OCI-LY3 (cell line): Measurements from ENCODE around the gene TRPT1.

Experiments used
- H2AFZ ChIP-seq: fragments of 200-600, 300-600 bp; shearing (Covaris generic); 2 replicates; pipeline ENCODE4 v1.6.0; 2014; ENCODE audit warnings: antibody characterized with exemption, low read depth, low read length
- H3K27ac ChIP-seq: fragments of 200-600, 300-600 bp; sonication (generic); 2 replicates; pipeline ENCODE4 v1.5.1; 2014; ENCODE audit warnings: mild to moderate bottlenecking, low read length, moderate library complexity, mixed read lengths
- H3K27me3 ChIP-seq: fragments of 200-600, 300-600 bp; sonication (generic); 2 replicates; pipeline ENCODE4 v1.6.1; 2014; ENCODE audit warnings: low read depth, low read length, mixed read lengths
- H3K36me3 ChIP-seq: fragments of 200-600, 300-600 bp; sonication (generic); replicated peaks from 2 replicates; pipeline ENCODE3; 2014; ENCODE audit warnings: low read depth, low read length, mixed read lengths
- H3K4me1 ChIP-seq: fragments of 300-600, 200-600 bp; sonication (generic); 2 replicates; pipeline ENCODE4 v1.6.1; 2014; ENCODE audit warnings: low read length, mixed read lengths
- H3K4me2 ChIP-seq: fragments of 200-600, 300-600 bp; sonication (generic); 2 replicates; pipeline ENCODE4 v1.6.1; 2014; ENCODE audit warnings: low read length, mixed read lengths
- H3K4me3 ChIP-seq: fragments of 300-600, 200-600 bp; sonication (generic); 2 replicates; pipeline ENCODE4 v1.5.1; 2014; ENCODE audit warnings: antibody characterized with exemption, mild to moderate bottlenecking, low read length, moderate library complexity
- H3K79me2 ChIP-seq: fragments of 300-600, 200-600 bp; shearing (Covaris generic); 2 replicates; pipeline ENCODE4 v1.6.1; 2014; ENCODE audit warnings: mild to moderate bottlenecking, low read length, mixed read lengths
- H3K9ac ChIP-seq: fragments of 300-600, 200-600 bp; shearing (Covaris generic); 2 replicates; pipeline ENCODE4 v1.6.0; 2014; ENCODE audit warnings: mild to moderate bottlenecking, low read length, moderate library complexity
- H3K9me3 ChIP-seq: fragments of 200-600, 300-600 bp; shearing (Covaris generic); 2 replicates; pipeline ENCODE4 v1.6.1; 2014; ENCODE audit warnings: low read length, mixed read lengths; ENCODE audit not compliant: insufficient read depth
- H4K20me1 ChIP-seq: fragments of 200-600, 300-600 bp; sonication (generic); 2 replicates; pipeline ENCODE4 v1.6.1; 2016; ENCODE audit warnings: low read length, mixed read lengths; ENCODE audit not compliant: insufficient read depth
- EZH2phosphoT487 ChIP-seq: fragments of 200-600 bp; shearing (Covaris generic); IDR thresholded peaks from 2 replicates; pipeline ENCODE4 v1.6.1; 2018; ENCODE audit warnings: antibody characterized with exemption, mixed run types, low read depth
- TF ChIP-seq, protein P1 (sequence below): fragments of 200-600, 300-600 bp; sonication (generic); IDR thresholded peaks from 2 replicates; pipeline ENCODE4 v1.5.1; 2014; ENCODE audit warnings: antibody characterized with exemption, low read length, low read depth

The TRPT1 gene

GRCh38 chr11:64218628-64219353, 7.2 kb downstream of the TRPT1 start:
- H2AFZ ChIP-seq: no peak overlapping the region
- no peak overlapping the region for H3K9ac ChIP-seq
- H3K9me3 ChIP-seq: no peaks in the 10 kb centered on the region
- TF ChIP-seq, protein P1, sequence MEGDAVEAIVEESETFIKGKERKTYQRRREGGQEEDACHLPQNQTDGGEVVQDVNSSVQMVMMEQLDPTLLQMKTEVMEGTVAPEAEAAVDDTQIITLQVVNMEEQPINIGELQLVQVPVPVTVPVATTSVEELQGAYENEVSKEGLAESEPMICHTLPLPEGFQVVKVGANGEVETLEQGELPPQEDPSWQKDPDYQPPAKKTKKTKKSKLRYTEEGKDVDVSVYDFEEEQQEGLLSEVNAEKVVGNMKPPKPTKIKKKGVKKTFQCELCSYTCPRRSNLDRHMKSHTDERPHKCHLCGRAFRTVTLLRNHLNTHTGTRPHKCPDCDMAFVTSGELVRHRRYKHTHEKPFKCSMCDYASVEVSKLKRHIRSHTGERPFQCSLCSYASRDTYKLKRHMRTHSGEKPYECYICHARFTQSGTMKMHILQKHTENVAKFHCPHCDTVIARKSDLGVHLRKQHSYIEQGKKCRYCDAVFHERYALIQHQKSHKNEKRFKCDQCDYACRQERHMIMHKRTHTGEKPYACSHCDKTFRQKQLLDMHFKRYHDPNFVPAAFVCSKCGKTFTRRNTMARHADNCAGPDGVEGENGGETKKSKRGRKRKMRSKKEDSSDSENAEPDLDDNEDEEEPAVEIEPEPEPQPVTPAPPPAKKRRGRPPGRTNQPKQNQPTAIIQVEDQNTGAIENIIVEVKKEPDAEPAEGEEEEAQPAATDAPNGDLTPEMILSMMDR: no peak
- TF ChIP-seq EZH2phosphoT487: no peak
- peaks cover 50% of the 10 kb centered on the region for H3K36me3 ChIP-seq
- no peaks in the 10 kb centered on the region for H4K20me1 ChIP-seq
- no peak overlapping the region for H3K4me2 ChIP-seq
- no peaks in the 10 kb centered on the region for H3K27me3 ChIP-seq
- no peaks in the 10 kb centered on the region for H3K79me2 ChIP-seq
- no peak overlapping the region for H3K27ac ChIP-seq
- no peak overlapping the region for H3K4me3 ChIP-seq
- peaks cover 5% of the 10 kb centered on the region; the same call in 1 of the 2 replicates for H3K4me1 ChIP-seq

GRCh38 chr11:64216879-64217278, 9.1 kb downstream of the TRPT1 start:
- Histone ChIP-seq H3K79me2 (no peaks in the 10 kb centered on the region), H3K9ac (no peak overlapping the region), H3K27ac (no peak overlapping the region), H3K9me3 (no peaks in the 10 kb centered on the region), H3K4me1 (peaks cover 5% of the 10 kb centered on the region; the same call in 1 of the 2 replicates), H3K4me2 (no peak overlapping the region), H3K27me3 (no peaks in the 10 kb centered on the region), H3K36me3 (peaks cover 55% of the 10 kb centered on the region), H2AFZ (no peak overlapping the region), H3K4me3 (no peak overlapping the region), H4K20me1 (no peaks in the 10 kb centered on the region)
- no peak for TF ChIP-seq EZH2phosphoT487

DNA sequence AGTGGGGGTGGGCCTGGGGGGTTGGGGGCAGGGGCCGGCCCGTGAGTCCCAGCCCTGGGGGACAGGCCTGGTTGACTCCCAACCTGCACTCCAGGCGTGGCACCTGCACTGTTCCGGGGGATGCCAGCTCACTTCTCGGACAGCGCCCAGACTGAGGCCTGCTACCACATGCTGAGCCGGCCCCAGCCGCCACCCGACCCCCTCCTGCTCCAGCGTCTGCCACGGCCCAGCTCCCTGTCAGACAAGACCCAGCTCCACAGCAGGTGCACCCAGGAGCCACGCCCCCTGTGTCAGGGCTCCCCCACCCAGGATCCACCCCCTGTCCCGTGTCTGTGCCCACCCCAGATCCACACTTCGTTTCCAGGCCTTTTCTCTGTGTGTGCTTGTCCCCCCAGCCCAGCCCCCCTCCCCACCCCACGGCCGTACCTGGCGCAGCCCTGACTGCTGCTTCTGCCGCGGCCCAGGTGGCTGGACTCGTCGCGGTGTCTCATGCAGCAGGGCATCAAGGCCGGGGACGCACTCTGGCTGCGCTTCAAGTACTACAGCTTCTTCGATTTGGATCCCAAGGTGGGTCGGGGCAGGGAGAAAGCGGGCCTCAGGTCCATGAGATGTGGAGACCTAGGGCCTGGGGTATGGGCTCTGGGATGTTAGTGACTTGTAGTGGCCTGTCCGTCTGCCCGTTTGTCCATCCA, 14.7 kb downstream of the TRPT1 start:
- Histone ChIP-seq H3K4me1 (peaks cover 22% of the 10 kb centered on the region), H3K36me3 (peaks cover 51% of the 10 kb centered on the region), H4K20me1 (no peaks in the 10 kb centered on the region), H3K27me3 (no peaks in the 10 kb centered on the region), H3K9me3 (no peaks in the 10 kb centered on the region), H3K9ac (no peak overlapping the region), H3K27ac (no peak overlapping the region), H3K79me2 (peaks cover 21% of the 10 kb centered on the region), H3K4me3 (no peak overlapping the region), H2AFZ (no peak overlapping the region), H3K4me2 (no peak overlapping the region)
- TF ChIP-seq, protein P1: no peak
- TF ChIP-seq EZH2phosphoT487: no peak

GRCh38 chr11:64210301-64211020, 15.5 kb downstream of the TRPT1 start:
- Histone ChIP-seq H3K4me1 (peaks cover 30% of the 10 kb centered on the region), H3K9me3 (no peaks in the 10 kb centered on the region), H3K79me2 (peaks cover 30% of the 10 kb centered on the region), H3K36me3 (peaks cover 55% of the 10 kb centered on the region), H4K20me1 (no peaks in the 10 kb centered on the region), H3K27ac (no peak overlapping the region), H2AFZ (no peak overlapping the region), H3K27me3 (no peaks in the 10 kb centered on the region), H3K4me2 (no peak overlapping the region), H3K4me3 (no peak overlapping the region), H3K9ac (no peak overlapping the region)
- TF ChIP-seq, protein P1: no peak
- no peak for TF ChIP-seq EZH2phosphoT487
